Measurements from ENCODE around the gene PLOD1.
"Not testable (repeated sequence)": the region's sequence is repeated elsewhere in the genome, so short reads cannot be mapped to it uniquely, and the experiment has no call there.

PLOD1 gene

DNA sequence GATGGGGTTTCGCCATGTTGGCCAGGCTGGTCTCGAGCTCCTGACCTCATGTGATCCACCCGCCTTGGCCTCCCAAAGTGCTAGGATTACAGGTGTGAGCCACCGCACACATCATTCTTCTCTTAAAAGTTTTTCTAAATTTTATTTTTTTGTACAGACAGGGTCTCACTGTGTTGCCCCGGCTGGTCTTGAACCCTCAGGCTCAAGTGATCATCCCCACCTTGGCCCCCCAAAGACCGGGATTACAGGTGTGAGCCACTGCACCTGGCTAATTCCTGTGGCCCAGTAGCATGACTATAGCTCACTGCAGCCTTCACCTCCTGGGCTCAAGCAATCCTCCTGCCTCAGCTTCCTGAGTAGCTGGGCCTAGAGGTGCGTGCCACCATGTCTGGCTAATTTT lies 5.3 kb downstream of the PLOD1 start:
- not testable (repeated sequence) for DNase-seq

DNA sequence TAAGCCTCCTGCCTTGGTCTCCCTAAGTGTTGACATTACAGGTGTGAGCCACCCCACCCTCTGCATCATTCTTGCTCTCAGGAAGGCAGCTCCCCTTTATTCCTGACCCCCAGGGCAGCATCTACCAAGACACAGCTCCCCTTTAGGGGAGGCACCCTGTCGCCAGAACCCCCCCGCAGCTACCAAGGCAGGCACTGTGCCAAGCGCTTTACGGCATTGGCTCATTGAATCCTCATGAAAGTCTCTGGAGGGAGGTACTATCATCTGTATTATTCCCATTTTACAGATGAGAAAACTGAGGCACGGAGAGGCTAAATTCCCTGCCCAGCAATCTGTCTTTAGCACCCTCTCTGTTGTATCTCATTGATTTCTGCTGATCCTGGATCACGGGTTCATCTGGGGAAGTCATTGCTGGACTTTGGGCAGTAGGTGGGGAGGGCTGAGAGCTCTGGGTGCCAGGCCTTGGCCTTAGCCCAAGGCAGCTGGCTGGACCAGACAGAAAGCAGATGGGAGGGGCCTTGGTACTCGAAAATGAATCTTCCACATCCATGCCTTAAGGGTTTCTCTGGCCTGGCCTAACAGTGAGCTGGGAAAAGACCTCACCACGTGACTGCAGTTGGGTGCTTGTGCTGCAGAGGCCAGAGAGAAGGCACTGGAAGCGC lies 5.9 kb downstream of the PLOD1 start:
- no peak for DNase-seq

DNA sequence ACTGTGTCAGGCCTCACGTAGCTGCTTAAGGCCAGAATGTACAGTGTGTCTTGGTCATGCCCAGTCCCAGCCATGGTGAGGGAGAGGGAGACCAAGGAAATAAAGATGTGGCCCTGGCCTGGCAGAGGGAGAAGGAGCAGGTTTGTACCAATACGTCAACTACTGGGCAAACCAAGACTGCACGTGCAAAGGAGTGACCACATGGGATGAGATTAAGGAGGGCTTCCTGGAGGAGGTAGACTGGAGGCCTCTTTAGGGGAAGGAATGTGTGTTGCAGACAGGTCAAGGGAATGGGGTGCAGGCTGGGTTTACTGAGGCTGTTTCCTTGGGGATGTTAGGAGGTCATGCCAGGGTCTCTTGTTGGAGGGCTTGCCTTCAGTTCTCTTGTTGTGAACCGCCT lies 7.8 kb downstream of the PLOD1 start:
- DNase-seq = no peak

- DNase-seq = no peak
These were observed 9.1 kb downstream of the PLOD1 start for GRCh38 chr1:11943619-11944018.

DNA sequence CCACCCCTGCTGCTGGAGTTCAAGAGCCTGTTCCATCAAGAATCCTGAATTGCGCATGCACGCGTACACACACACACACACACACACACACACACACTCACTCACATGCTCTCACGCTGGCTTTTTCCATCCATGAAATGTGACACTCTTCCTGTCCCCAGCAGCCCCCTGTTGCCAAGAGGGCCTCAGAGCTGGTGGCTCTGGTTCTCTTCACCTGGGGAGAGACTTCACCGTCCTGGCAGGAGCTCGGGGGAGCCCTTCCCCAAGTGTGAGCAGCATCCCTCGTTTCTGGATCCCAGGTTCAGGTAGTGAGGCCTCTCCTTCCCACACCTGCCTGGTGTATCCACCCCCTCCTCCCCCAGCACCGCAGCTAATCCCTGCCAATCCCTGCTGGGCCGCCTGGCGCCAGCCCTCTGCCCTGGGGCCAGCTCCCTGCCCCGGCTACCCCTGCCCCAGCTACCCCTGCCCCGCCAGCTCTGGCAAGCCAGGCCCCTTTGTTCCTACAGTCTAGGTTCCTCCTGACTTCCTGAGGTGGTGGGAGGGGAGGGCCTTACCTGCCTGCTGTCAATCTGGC lies 9.9 kb downstream of the PLOD1 start:
- DNase-seq = peak; percentile 72 to 88

- DNase-seq = no peak
These were observed 12.1 kb downstream of the PLOD1 start for GRCh38 chr1:11946647-11947046.

DNA sequence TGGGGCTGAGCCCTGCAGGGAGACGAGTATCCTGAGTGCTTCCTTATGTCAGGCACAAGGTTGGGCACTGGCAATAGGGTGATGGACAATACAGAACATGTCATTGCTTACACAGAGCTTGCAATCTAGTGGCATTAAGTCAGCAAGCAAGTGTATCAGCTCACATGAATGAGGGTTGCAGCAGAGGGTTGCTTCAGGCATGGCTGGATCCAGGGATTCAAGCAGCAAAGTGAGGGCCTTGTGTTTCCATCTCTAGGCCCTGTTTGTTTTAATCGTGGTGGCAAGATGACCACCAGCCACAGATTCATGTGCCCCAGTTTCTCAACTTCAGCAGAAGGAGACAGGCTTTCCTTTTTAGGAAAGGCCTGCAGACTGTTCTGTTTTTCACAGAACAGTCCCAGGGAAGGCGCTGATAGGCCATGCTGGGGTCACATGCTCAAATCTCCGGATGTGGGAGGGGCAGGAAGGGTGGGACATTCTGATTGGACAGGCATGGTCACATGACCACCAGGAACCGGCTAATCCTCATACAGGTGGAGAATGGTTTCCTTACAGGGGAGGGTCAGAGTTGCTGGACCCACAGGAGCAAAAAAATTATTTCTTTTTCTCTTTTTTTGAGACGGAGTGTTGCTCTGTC lies 14.4 kb downstream of the PLOD1 start:
- DNase-seq = no peak

DNA sequence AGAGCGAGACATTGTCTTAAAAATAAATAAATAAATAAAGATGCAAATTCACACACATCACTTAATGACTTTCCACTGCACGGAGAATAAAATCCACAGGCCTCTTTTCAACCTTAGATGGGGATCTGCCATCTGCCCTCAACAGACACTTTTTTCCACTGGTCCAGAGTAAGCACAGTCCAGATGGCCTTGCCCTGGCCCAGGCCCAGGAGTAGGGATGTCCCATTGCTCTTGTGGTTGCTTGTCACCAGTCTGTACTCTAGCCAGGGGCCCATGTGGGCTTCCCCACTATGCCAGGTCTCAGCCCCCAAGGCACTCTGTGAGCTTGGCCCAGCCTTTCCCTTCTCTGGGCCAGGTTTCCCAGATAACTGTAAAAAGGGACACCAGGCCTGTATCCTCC lies 17.4 kb downstream of the PLOD1 start:
- DNase-seq = no peak

GRCh38 chr1:11952455-11953109 lies 18.1 kb downstream of the PLOD1 start:
- DNase-seq = no peak

- DNase-seq = no peak
These were observed 20.7 kb downstream of the PLOD1 start for GRCh38 chr1:11955221-11955620.

DNA sequence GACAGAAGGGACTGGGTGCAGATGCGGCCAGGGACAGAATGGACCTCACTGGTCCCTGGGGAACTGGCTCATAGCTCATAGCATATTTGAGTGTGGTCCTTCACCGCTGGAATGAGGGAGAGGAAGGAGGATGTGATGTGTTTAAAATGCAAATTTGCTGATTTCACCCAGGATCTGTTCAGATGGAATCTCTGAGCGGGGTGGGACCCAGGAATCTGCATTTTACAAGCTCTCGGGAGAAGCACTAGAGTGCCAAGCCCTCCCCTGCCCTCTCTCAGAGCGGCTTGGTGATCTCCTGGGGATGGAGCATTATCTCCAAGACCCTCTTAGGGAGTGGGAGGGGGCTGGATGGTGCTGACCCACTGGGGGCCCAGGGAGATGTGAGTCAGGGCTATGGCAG lies 22.9 kb downstream of the PLOD1 start:
- DNase-seq = no peak

GRCh38 chr1:11957897-11958296 lies 23.4 kb downstream of the PLOD1 start:
- no peak for DNase-seq

GRCh38 chr1:11960276-11960675 lies 25.8 kb downstream of the PLOD1 start:
- no peak for DNase-seq

- DNase-seq = no peak
These were observed 26.2 kb downstream of the PLOD1 start for GRCh38 chr1:11960715-11961114.

GRCh38 chr1:11961230-11961629 lies 26.7 kb downstream of the PLOD1 start:
- DNase-seq = no peak

DNA sequence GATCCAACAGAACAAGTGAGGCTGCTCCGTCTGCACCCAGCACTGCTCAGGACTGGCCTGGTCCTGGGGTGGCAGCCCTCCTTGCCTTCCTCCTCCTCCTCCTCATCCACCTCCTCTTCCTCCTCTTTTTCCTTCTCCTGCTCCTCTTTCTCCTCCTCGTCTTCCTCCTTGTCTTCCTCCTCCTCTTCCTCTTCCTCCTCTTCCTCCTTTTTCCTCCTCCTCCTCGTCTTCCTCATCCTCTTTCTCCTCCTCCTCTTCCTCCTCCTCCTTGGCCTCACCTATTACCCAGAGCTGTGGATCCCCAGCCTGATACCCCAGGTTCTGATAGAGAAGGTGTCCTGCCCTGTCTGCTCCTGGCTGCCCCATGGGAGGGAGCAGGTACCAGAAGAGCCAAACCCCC lies 29.1 kb downstream of the PLOD1 start:
- DNase-seq = no peak

DNA sequence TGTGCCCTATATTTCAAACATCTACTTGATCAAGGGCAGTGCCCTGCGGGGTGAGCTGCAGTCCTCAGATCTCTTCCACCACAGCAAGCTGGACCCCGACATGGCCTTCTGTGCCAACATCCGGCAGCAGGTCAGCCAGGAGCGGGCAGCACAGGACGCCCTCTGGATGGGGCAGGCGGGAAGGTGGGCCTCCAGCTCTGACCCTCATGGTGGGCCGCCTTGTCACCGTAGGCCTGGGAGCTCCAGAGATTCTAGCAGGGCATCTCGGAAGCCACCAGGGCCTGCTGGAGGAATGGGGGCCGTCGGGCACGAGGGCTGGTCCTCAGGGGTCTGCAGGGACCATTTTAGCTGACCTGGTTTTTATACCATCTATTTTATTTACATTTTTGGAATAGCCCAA lies 30.1 kb downstream of the PLOD1 start:
- no peak for DNase-seq

- DNase-seq = peak; percentile 15 to 63
These were observed 32.6 kb downstream of the PLOD1 start for GRCh38 chr1:11967028-11967547.

DNA sequence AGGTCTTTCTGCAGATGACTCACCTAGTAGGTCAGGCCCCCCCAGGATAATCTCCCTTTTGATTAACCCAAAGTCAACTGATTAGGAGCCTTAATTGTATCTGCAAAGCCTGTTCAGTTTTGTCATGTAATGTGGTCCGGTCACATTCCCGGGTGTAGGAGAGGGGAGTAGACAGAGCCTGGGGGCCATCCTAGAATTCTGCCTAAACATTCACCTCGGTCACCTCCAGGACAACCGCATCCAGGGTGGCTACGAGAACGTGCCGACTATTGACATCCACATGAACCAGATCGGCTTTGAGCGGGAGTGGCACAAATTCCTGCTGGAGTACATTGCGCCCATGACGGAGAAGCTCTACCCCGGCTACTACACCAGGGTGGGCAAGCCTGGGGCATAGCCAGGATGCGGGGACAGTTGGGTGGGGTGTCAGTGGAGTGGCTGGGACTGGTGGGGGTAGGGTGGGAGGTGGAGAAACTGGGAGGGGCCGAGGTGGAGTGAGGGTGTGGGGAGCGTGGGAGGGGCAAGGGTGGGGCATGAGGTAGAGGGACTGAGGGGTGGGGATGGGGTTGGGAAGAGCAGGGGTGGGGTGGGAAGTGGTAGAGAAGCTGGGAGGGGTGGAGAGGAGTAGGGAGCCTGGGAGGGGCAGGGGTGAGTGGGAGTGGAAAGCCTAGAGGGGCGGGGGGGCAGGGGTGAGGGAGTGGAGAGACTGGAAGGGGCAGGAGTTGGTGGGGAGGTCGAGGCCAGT lies 36.1 kb downstream of the PLOD1 start:
- DNase-seq = no peak

DNA sequence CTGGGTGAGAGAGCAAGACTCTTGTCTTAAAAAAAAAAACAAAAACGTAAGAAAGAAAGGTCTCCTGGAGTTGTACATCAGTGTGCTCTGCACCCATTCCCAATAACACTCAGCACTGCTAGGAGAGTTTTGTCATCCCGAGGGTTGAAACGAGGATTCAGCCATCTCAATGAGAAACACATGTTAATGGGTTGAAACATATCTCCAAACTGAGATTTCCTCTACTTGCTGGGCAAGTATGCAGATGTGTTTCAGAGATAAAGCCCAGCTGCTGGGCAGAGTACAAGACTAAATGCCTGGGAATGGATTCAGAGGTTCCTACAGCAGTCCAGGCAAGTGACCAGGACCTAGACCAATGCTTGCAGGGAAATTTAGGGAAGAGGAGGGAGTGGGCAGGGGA lies 43.1 kb downstream of the PLOD1 start:
- DNase-seq = no peak

- no peak for DNase-seq
These were observed 43.8 kb downstream of the PLOD1 start for GRCh38 chr1:11978301-11978700.

DNA sequence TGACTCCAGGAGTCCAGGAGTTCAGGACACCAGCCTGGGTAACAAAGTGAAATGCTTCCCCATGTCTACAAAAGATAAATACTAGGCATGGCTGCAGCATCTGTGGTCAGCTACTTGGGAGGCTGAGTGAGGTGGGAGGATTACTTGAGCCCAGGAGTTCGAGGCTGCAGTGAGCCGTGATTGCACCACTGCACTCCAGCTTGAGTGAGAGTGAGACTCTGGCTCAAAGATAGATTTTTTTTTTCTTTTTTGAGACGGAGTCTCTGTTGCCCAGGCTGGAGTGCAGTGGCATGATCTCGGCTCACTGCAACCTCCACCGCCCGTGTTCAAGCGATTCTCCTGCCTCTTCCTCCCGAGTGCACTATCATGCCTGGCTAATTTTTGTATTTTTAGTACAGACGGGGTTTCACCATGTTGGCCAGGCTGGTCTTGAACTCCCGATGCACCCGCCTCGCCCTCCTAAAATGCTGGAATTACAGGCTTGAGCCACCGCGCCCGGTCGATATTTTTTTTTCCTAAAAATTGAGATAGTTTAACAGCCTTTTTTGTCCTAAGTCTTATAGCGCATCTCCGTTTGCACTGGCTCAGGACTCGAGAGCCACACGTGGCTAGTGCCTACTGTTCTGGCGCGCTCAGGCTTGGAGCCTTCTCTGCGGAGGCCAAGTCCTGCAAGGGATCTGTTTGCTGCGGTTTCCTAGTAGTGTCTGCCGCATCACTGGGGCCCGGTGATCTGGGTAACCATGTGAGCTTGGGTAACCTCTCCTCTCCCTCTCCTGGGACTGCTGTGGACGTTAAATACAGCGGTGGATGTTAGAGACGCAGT lies 44.7 kb downstream of the PLOD1 start:
- DNase-seq = no peak

Measured in NCI-H2081 (cell line).